Sigmoid colon (tissue), 7 donors: ENCODE data around the gene AMPD1. TPM values are rescaled to one million over a fixed set of nuclear protein-coding genes. Genes with fewer than 3 reads are reported as not detected.

Source experiments
- DNase-seq: peaks from one replicate; pipeline ENCODE4 v3.0.0-alpha.2; 2019
- H3K27ac ChIP-seq, 4 donors: fragments of 200-600 bp; sonication (generic); one replicate each; pipeline ENCODE4 v1.5.1; 2016 to 2019; ENCODE audit warnings: mild to moderate bottlenecking in 1 of 4
- H3K27me3 ChIP-seq, 3 donors: fragments of 200-600 bp; sonication (generic); one replicate each; pipeline ENCODE4 v1.5.1; 2019; ENCODE audit warnings: mild to moderate bottlenecking in 1 of 3
- H3K36me3 ChIP-seq, 4 donors: fragments of 200-600 bp; sonication (generic); one replicate each; pipeline ENCODE4 v1.5.1; 2016 to 2019
- H3K4me1 ChIP-seq, 4 donors: fragments of 200-600 bp; sonication (generic); one replicate each; pipeline ENCODE4 v1.5.1; 2017 to 2019
- H3K4me3 ChIP-seq, 4 donors: fragments of 200-600 bp; sonication (generic); one replicate each; pipeline ENCODE4 v1.5.1; 2017 to 2019; ENCODE audit warnings: mild to moderate bottlenecking in 2 of 4, moderate library complexity in 1 of 4
- H3K9me3 ChIP-seq, 4 donors: fragments of 200-600 bp in 3 of 4; sonication (generic) in 3 of 4; one replicate each; pipeline versions ENCODE4 v1.5.1 to v1.6.1; 2013 to 2019
- EP300 ChIP-seq, 4 donors: sonication (generic); formaldehyde crosslinking; IDR thresholded peaks; one replicate each; pipeline ENCODE4 v1.6.1; 2017; ENCODE audit warnings: antibody characterized with exemption in 4 of 4
- POLR2A ChIP-seq, 2 donors: fragments of 450-650 bp; IDR thresholded peaks; one replicate each; pipeline ENCODE4 v1.6.1; 2016; ENCODE audit warnings: antibody characterized with exemption in 2 of 2, mild to moderate bottlenecking in 2 of 2, moderate library complexity in 2 of 2
- POLR2AphosphoS5 ChIP-seq, 4 donors: sonication (generic); formaldehyde crosslinking; IDR thresholded peaks; one replicate each; pipeline ENCODE4 v1.6.1; 2017; ENCODE audit warnings: antibody characterized with exemption in 4 of 4
- WGBS, 2 donors: extraction: QIAGEN DNeasy Blood & Tissue Kit; methylation state at CpG; one replicate each; pipeline ENCODE4 v1.1.7; 2013; 5-methylcytosine and 5-hydroxymethylcytosine counted together
- intact Hi-C: fragments of 100-400 bp; cut with DNase I; formaldehyde crosslinking; loops from one replicate; pipeline ENCODE4 v1.15.1; 2023
- polyA plus RNA-seq, 3 donors: library from polyadenylated mRNA; stranded (reverse); fragments of 200-250 nt; gene quantifications; one replicate each; pipeline ENCODE4 v1.2.3, GENCODE V29; 2013
- total RNA-seq, 4 donors: library from RNA; depleted of rRNA; stranded (reverse); fragments of >200 nt; gene quantifications; one replicate each; pipeline ENCODE4 v1.1.0, GENCODE V29; 2016
- TF ChIP-seq, protein P1 (sequence below), 4 experiments: fragments of 450-650 bp in 3 of 4; fragments of 200-600 bp in 1 of 4; IDR thresholded peaks; one replicate each; pipeline ENCODE4 v1.5.1; 2016 to 2019; ENCODE audit warnings: antibody characterized with exemption in 4 of 4, mild to moderate bottlenecking in 3 of 4, moderate library complexity in 2 of 4
- donor health status: healthy with polysubstance abuse.
- donor health status: Bipolar disorder and iron deficiency.
- donor health status: healthy.

AMPD1 gene
- total RNA-seq: not detected
- polyA plus RNA-seq: under 1 TPM in 1 of 3 donors, not detected in 2; 0.92 TPM

DNA sequence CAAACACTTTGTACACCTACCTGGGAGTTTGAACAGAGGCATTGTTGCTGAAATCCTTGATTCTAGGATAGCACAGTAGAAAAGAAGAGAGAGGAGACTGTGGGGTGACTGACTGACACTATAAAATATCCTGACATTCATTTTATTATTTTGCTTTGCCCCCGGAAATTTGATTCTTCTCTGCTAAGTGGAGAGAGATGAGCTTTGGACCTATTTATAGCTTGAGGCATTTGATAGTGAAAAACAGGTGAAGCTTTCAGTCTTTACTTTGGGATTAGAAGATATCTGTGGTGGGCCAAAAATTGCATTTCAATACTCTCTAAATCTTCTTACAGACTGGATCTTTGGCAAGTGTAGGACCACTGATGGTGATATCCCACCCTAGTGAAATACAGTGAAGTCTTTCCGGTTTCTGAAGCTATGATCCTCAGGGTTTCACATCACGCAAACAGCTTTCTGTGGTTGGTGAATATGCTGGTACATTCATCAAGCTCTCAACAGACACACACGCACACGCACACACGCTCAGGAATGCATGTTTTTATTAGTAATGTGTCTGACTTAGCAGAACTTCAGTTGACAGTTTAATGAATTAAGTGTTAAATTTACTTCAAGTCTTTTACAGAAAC, at the start of gene AMPD1:
Gene AMPD1, minus strand, starts transcription at position 117 of the 629 bp plus-strand sequence. Its CDS starts 75 bp downstream, at position 42.
- 73 to 74% methylated on average over 6 of the region's 6 CpGs for WGBS, 2 donors
- TF ChIP-seq EP300 (IDR thresholded peaks at IDR 0.05) (no peak), POLR2AphosphoS5 (IDR thresholded peaks at IDR 0.05) (no peak), POLR2A (IDR thresholded peaks at IDR 0.05) (no peak)
- TF ChIP-seq, protein P1, sequence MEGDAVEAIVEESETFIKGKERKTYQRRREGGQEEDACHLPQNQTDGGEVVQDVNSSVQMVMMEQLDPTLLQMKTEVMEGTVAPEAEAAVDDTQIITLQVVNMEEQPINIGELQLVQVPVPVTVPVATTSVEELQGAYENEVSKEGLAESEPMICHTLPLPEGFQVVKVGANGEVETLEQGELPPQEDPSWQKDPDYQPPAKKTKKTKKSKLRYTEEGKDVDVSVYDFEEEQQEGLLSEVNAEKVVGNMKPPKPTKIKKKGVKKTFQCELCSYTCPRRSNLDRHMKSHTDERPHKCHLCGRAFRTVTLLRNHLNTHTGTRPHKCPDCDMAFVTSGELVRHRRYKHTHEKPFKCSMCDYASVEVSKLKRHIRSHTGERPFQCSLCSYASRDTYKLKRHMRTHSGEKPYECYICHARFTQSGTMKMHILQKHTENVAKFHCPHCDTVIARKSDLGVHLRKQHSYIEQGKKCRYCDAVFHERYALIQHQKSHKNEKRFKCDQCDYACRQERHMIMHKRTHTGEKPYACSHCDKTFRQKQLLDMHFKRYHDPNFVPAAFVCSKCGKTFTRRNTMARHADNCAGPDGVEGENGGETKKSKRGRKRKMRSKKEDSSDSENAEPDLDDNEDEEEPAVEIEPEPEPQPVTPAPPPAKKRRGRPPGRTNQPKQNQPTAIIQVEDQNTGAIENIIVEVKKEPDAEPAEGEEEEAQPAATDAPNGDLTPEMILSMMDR (IDR thresholded peaks at IDR 0.05): no peak
- no peaks in the 10 kb centered on the region for H3K36me3 ChIP-seq
- H3K9me3 ChIP-seq: no peaks in the 10 kb centered on the region
- intact Hi-C loops: no loop called here
- DNase-seq: no peak
- no peaks in the 10 kb centered on the region for H3K27me3 ChIP-seq
- no peak within 1 kb of the TSS for H3K4me3 ChIP-seq
- no peaks in the 10 kb centered on the region for H3K4me1 ChIP-seq
- no peak within 1 kb of the TSS for H3K27ac ChIP-seq

DNA sequence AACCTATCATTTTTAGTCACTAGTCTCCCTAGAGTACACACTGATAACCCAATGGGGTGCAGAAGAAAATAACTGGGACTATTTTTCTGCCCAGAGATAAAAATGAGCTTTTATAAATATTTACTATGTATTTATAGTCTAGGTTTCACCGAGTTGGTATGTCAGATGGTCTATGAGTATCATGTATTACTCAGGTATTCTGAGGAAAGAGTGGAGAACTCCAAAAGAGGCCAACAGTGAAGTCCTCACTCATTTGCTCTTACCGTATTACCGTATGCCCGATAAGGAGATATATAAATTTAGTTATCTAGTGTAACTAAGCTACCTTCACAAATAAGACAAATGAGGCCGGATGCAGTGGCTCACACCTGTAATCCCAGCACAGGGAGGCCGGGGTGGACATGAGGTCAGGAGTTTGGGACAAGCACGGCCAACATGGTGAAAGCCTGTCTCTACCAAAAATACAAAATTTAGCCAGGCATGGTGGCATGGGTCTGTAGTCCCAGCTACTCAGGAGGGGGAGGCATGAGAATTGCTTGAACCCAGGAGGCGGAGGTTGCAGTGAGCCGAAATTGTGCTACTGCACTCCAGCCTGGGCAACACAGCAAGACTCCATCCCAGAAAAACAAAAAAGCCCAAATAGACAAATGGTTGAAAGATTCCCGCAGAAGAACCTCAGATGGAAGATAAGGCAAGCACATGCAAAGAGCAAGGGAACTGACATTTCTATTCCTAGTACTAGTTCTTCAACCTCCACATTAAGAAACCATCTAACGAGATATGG, 46.8 kb upstream of the AMPD1 start:
- no peak overlapping the region for H3K27ac ChIP-seq
- WGBS, 2 donors: 91 to 96% methylated on average over 11 of the region's 11 CpGs
- H3K4me3 ChIP-seq: no peak overlapping the region
- intact Hi-C loops: no loop called here
- TF ChIP-seq EP300 (IDR thresholded peaks at IDR 0.05): no peak
- no peak for TF ChIP-seq POLR2AphosphoS5 (IDR thresholded peaks at IDR 0.05)
- TF ChIP-seq, protein P1 (IDR thresholded peaks at IDR 0.05): no peak
- no peak for TF ChIP-seq POLR2A (IDR thresholded peaks at IDR 0.05)
- no peak for DNase-seq
- peaks cover 5 to 57% (median 10%) of the 10 kb centered on the region in 4 donors for H3K36me3 ChIP-seq
- H3K4me1 ChIP-seq: peaks cover 0 to 39% (median 14%) of the 10 kb centered on the region in 4 donors
- no peaks in the 10 kb centered on the region for H3K9me3 ChIP-seq
- no peaks in the 10 kb centered on the region for H3K27me3 ChIP-seq

- no peak overlapping the region for H3K4me3 ChIP-seq
- no peaks in the 10 kb centered on the region for H3K27me3 ChIP-seq
- intact Hi-C loops: no loop called here
- H3K27ac ChIP-seq: no peak overlapping the region
- 86 to 95% methylated on average over 1 of the region's 1 CpG for WGBS, 2 donors
- TF ChIP-seq, protein P1 (IDR thresholded peaks at IDR 0.05): no peak
- TF ChIP-seq EP300 (IDR thresholded peaks at IDR 0.05) (no peak), POLR2A (IDR thresholded peaks at IDR 0.05) (no peak), POLR2AphosphoS5 (IDR thresholded peaks at IDR 0.05) (no peak)
- DNase-seq: no peak
- H3K4me1 ChIP-seq: peaks cover 0 to 23% (median 2%) of the 10 kb centered on the region in 4 donors
- H3K9me3 ChIP-seq: no peaks in the 10 kb centered on the region
- H3K36me3 ChIP-seq: peaks cover 19 to 61% (median 27%) of the 10 kb centered on the region in 4 donors
Observed at GRCh38 chr1:114740331-114740730, 45.0 kb upstream of the AMPD1 start.

DNA sequence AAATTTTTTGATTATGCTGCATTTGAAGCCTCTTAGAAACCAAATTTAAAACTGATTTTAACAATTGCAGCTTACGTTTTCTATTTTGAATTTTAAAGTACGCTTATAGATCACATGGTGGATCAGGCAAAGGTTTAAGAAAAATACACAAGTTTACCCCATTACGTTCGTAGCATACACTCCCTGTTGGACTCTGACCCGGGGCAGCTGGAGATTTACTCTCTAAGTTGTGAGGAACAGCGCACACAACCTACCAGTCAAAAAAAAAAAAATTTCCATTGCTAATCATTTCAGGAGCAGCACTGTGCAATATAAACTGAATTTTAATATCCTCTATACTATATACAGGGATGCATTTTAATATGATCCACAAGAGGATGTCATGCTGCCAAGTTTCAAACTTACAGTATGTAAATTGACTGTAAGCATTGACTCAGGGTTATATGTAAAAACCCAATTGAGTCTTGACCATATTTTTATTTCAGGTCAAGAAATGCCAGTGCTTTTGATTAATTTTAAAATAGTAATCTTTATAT, 42.0 kb upstream of the AMPD1 start:
- Histone ChIP-seq H3K4me1 (peaks cover 0 to 4% (median 0%) of the 10 kb centered on the region in 4 donors), H3K27ac (no peak overlapping the region), H3K36me3 (peaks cover 36 to 86% (median 43%) of the 10 kb centered on the region in 4 donors), H3K27me3 (no peaks in the 10 kb centered on the region), H3K4me3 (no peak overlapping the region), H3K9me3 (no peaks in the 10 kb centered on the region)
- TF ChIP-seq POLR2AphosphoS5 (IDR thresholded peaks at IDR 0.05): no peak
- TF ChIP-seq EP300 (IDR thresholded peaks at IDR 0.05): no peak
- TF ChIP-seq, protein P1 (IDR thresholded peaks at IDR 0.05): no peak
- no peak for TF ChIP-seq POLR2A (IDR thresholded peaks at IDR 0.05)
- no peak for DNase-seq
- intact Hi-C loops: no loop called here
- 25 to 75% methylated on average over 6 of the region's 6 CpGs for WGBS, 2 donors
